Measurements from ENCODE around the gene TMEM243.

TMEM243 gene

GRCh38 chr7:87220026-87220733, 648 bp upstream of the TMEM243 start:
- in situ Hi-C loops (cut with MboI; ENCODE audit: low pct_unique_long_range_greater_than_20kb, low sequenced_read_pairs, unreplicated experiment): loop anchor here (10.0 kb wide), 1 partner anchor 295 kb away; no protein-coding TSS in a partner anchor
- no peak for TF ChIP-seq CTCF (IDR thresholded peaks at IDR 0.05; ENCODE audit: extremely low read depth, insufficient read depth, missing control alignments)
- peak; percentile 80 for DNase-seq (ENCODE audit: low spot score)

GRCh38 chr7:87218796-87219544, 562 bp downstream of the TMEM243 start:
- DNase-seq (ENCODE audit: low spot score): peak; percentile 42
- TF ChIP-seq CTCF (IDR thresholded peaks at IDR 0.05; ENCODE audit: extremely low read depth, insufficient read depth, missing control alignments): no peak
- in situ Hi-C loops (cut with MboI; ENCODE audit: low pct_unique_long_range_greater_than_20kb, low sequenced_read_pairs, unreplicated experiment): no loop called here

- no peak for DNase-seq (ENCODE audit: low spot score)
- in situ Hi-C loops (cut with MboI; ENCODE audit: low pct_unique_long_range_greater_than_20kb, low sequenced_read_pairs, unreplicated experiment): no loop called here
These were observed 1.4 kb downstream of the TMEM243 start for GRCh38 chr7:87217983-87218653.

GRCh38 chr7:87216701-87217508, 2.6 kb downstream of the TMEM243 start:
- TF ChIP-seq CTCF (IDR thresholded peaks at IDR 0.05; ENCODE audit: extremely low read depth, insufficient read depth, missing control alignments): no peak
- DNase-seq (ENCODE audit: low spot score): peak; percentile 74
- in situ Hi-C loops (cut with MboI; ENCODE audit: low pct_unique_long_range_greater_than_20kb, low sequenced_read_pairs, unreplicated experiment): no loop called here

More at GRCh38 chr7:87217983-87218653, 1.4 kb downstream of the TMEM243 start:
- no peak for TF ChIP-seq CTCF (IDR thresholded peaks at IDR 0.05; ENCODE audit: extremely low read depth, insufficient read depth, missing control alignments)

GRCh38 chr7:87215046-87215445, 4.5 kb downstream of the TMEM243 start:
- in situ Hi-C loops (cut with MboI; ENCODE audit: low pct_unique_long_range_greater_than_20kb, low sequenced_read_pairs, unreplicated experiment): no loop called here
- TF ChIP-seq CTCF (IDR thresholded peaks at IDR 0.05; ENCODE audit: extremely low read depth, insufficient read depth, missing control alignments): no peak
- no peak for DNase-seq (ENCODE audit: low spot score)

GRCh38 chr7:87213811-87214210, 5.7 kb downstream of the TMEM243 start:
- DNase-seq (ENCODE audit: low spot score): no peak
- in situ Hi-C loops (cut with MboI; ENCODE audit: low pct_unique_long_range_greater_than_20kb, low sequenced_read_pairs, unreplicated experiment): no loop called here
- TF ChIP-seq CTCF (IDR thresholded peaks at IDR 0.05; ENCODE audit: extremely low read depth, insufficient read depth, missing control alignments): no peak
